Skeletal muscle satellite cell (primary cell): ENCODE results near the gene LOXL4.

ENCODE experiments used
- H3K27me3 ChIP-seq: 2 replicates; pipeline ENCODE4 v1.7.0; 2013; ENCODE audit warnings: low read length; ENCODE audit not compliant: control insufficient read depth, insufficient read depth
- H3K36me3 ChIP-seq: 2 replicates; pipeline ENCODE4 v1.7.0; 2013; ENCODE audit warnings: mild to moderate bottlenecking, control low read depth, low read length; ENCODE audit not compliant: insufficient read depth
- H3K4me1 ChIP-seq: 2 replicates; pipeline ENCODE4 v1.7.0; 2013; ENCODE audit warnings: low read length; ENCODE audit not compliant: control insufficient read depth, insufficient read depth
- H3K4me2 ChIP-seq: 2 replicates; pipeline ENCODE4 v1.7.0; 2013; ENCODE audit warnings: mild to moderate bottlenecking, low read length
- H3K4me3 ChIP-seq: 2 replicates; pipeline ENCODE4 v1.7.0; 2013; ENCODE audit warnings: low read length
- H3K9ac ChIP-seq: 2 replicates; pipeline ENCODE4 v1.7.0; 2013; ENCODE audit warnings: mild to moderate bottlenecking, low read depth, low read length, moderate library complexity
- H3K9me3 ChIP-seq: replicated peaks from 2 replicates; pipeline ENCODE4 v1.7.0; 2013; ENCODE audit warnings: mild to moderate bottlenecking, control low read depth, low read length

The LOXL4 gene

DNA sequence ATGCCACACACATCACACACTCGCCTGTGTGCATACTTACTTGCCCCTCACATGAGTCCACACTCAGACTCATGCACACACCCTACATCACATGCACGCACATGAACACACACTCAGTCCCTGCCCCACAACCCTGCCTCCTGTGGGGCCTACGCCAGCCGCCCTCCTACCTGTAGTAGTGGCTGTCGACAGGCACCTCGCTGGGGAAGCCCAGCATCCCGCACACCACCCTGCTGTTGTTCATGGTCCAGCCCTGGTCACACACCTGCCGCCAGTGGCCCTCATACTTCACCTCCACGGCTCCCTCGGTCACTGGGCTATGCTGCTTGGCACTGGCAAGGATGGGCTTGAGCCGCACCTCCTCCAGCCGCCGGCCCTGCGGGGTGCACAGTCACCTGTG is 7.2 kb downstream of the LOXL4 start:
- H3K36me3 ChIP-seq = no peaks in the 10 kb centered on the region
- peaks cover 6% of the 10 kb centered on the region for H3K4me1 ChIP-seq
- H3K4me2 ChIP-seq = no peak overlapping the region
- no peaks in the 10 kb centered on the region for H3K27me3 ChIP-seq
- H3K9me3 ChIP-seq = no peaks in the 10 kb centered on the region
- no peak overlapping the region for H3K9ac ChIP-seq
- no peak overlapping the region for H3K4me3 ChIP-seq

DNA sequence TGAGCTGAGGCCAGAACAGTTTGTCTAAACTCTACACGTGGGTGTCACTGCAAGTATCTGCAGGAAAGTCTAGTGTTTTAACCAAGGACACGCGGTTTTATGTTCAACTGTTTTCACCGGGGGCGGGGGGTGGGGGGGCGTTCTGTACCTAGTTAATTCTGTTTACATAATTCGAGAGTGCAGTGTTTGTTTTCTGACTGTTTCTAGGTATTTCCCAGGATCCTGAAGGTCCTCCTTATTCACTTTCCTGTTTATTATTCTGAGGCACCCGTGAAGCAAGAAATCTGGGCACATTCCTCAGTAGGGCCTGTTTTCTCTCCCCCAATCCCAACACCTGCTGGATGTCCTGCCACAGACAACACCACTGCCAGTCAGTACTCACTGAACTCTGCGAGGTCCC is 7.6 kb downstream of the LOXL4 start:
- Histone ChIP-seq H3K9me3 (no peaks in the 10 kb centered on the region), H3K4me3 (no peak overlapping the region), H3K4me1 (peaks cover 5% of the 10 kb centered on the region), H3K27me3 (no peaks in the 10 kb centered on the region), H3K36me3 (no peaks in the 10 kb centered on the region), H3K9ac (no peak overlapping the region), H3K4me2 (no peak overlapping the region)

DNA sequence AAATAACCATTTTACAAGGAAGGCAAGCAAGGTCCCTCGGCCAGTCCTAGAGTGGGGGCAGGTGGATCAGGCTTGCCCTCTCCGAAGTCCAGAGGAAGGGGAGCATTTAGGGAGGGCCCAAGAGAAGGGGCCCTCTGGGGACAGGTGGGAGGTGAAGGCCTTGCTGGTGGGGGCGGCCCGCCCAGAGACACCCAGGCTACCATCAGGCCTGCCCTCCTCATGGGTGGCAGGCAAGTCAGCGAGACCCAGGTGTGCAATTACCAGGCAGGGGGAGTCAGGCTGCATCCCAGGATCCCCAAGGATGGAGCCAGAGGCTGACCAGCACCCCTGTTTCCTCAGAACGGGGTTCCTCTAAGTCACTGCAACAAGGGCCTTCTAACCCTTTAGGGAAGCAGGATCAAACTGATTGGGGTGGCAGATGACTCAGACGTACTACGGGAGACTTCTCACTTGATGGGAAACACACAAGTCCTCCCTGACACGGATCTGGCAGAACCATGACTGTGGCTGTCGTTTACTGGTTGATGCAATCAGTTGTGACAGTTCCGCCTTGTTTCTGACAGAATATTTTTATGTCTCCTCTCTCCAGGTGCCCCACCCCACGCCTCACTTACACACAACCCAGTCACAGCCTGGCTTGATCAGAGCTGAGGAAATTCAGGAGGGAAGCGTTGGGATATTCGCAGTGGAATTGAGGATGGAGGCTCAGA is 8.2 kb downstream of the LOXL4 start:
- Histone ChIP-seq H3K9ac (no peak overlapping the region), H3K4me2 (no peak overlapping the region), H3K4me3 (no peak overlapping the region), H3K4me1 (peaks cover 5% of the 10 kb centered on the region), H3K36me3 (no peaks in the 10 kb centered on the region), H3K9me3 (no peaks in the 10 kb centered on the region), H3K27me3 (no peaks in the 10 kb centered on the region)

DNA sequence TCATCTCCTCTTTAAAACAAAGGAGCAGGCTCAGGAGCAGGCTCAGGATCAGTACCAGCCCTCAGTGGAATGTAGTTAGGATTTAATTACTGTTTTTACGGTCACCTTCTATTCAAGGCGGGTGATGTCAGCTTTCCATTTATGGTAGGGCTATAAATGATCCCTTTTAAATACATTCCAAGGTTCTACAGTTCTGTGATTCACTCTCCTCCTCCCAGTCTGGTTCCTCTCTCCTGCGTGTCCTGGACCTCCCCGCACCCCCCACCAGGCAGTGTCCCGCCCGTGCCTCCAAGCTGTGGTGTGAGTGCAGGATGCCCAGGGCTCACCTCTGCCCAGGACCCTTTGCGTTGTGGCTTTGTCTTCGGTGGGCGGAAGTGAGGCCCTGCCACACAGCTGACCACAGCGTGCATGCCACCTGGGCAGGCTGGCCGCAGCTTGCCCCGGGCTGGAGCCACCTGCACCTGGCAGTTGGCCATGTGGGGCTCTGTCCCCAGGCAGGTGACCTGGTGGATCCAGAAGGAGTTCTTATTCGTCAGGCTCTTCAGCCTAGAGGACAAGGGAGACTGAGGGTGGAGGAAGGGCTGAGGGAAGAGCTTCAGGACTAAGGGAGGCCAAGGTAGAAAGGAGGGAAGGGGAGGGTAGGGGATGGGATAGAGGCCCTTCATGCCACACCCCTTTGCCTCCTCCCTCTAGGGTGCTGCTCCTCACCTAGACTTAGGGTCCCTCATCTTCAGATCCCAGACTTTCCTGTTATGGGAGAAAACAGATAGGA is 9.1 kb downstream of the LOXL4 start:
- Histone ChIP-seq H3K27me3 (no peaks in the 10 kb centered on the region), H3K9me3 (no peaks in the 10 kb centered on the region), H3K4me3 (no peak overlapping the region), H3K36me3 (no peaks in the 10 kb centered on the region), H3K9ac (no peak overlapping the region), H3K4me2 (no peak overlapping the region), H3K4me1 (peaks cover 5% of the 10 kb centered on the region)

DNA sequence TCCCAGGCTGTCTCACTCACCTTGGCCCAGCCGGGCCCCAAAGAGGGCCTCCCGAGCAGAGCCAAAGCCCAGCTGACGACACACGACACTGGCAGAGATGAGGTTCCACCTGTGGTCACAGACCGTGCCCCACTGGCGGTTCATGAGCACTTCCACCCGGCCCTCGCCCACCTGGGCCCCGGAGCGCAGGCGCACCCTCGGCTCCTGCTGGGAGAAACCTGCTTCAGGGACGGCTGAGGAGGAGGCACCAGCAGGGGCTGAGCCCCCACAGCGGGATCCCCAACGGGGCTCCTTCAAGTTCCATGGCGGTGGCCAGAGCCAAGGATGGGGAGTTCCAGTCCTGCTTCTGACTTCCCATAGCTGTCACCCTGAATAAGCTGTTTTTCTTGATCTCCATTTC is 10.0 kb downstream of the LOXL4 start:
- H3K27me3 ChIP-seq = no peaks in the 10 kb centered on the region
- H3K4me1 ChIP-seq = peaks cover 5% of the 10 kb centered on the region
- H3K4me2 ChIP-seq = no peak overlapping the region
- no peak overlapping the region for H3K9ac ChIP-seq
- H3K4me3 ChIP-seq = no peak overlapping the region
- no peaks in the 10 kb centered on the region for H3K36me3 ChIP-seq
- no peaks in the 10 kb centered on the region for H3K9me3 ChIP-seq

DNA sequence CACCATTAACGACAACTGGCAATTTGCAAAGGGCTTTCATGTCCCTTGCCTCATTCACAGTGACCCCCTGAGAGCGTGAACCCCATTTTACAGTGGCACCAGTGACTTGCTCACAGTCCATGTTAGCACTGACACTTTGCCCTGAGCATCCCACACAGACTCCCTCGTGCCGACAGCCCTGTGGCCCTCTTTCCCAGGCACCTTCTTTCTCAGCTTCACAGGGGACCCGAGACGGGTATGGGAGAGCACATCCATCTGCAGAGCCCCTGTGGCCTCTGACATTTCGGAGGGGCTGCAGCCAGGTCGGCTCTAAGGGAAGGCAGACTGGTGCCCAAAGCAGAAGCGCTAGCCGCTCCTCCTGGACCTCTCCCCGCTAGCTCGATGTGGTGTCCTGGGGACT is 10.8 kb downstream of the LOXL4 start:
- H3K4me1 ChIP-seq = peaks cover 5% of the 10 kb centered on the region
- H3K9ac ChIP-seq = no peak overlapping the region
- H3K4me3 ChIP-seq = no peak overlapping the region
- peaks cover 2% of the 10 kb centered on the region for H3K36me3 ChIP-seq
- no peaks in the 10 kb centered on the region for H3K27me3 ChIP-seq
- H3K9me3 ChIP-seq = no peaks in the 10 kb centered on the region
- H3K4me2 ChIP-seq = no peak overlapping the region

DNA sequence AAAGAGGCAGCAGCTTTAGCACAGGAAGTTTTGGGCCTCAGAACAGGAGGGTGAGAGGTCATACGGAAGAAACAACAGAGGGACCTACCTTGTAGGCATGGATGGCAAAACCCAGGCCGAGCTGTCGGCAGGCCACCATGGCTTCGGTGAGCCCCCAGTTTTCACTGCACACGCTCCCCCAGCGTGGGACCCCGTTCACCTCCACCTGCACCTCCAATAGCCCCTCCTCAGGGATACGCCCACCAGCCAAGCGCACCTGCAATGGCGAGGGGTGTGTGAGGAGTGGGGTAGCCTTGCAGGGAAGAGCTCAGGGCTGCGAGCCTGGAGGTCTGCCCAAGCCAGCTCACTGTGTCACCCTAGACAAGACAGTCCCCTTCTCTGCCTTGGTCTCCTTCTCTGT is 11.3 kb downstream of the LOXL4 start:
- Histone ChIP-seq H3K9me3 (no peaks in the 10 kb centered on the region), H3K9ac (no peak overlapping the region), H3K4me2 (no peak overlapping the region), H3K4me3 (no peak overlapping the region), H3K4me1 (peaks cover 5% of the 10 kb centered on the region), H3K36me3 (peaks cover 5% of the 10 kb centered on the region), H3K27me3 (no peaks in the 10 kb centered on the region)

DNA sequence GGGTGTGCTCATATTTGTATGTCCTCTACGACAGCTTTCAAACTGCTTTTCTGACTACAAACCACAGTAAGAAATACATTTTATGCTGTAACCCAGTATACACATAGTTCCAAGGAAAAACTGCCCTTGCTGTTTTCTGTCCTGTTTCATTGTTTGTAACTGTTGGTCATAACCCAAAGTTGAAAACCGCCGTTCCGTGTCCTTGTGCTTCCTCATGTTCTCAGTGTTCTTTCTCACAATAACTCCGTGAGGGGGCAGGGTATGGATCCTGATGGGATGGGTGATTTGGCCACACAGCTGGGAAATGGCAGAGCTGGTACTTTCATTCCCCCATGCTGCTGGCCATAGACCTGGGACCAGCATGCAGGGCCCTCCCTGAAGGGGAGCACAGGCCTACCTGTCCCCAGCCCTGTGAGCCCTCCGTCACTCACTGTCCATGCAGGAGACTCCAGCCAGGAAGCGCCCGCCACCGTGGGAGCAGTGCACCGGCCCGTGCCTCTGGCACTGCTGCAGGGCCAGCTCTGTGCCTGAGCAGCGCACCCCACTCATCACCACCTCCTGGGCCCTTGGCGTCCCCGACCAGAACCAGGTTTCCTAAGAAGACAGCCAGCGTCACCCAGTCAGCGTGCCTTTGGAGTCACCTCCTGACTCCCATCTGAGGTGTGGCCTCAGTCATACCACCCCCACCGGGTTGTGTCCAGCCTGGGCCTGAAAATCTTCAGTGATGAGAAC is 12.7 kb downstream of the LOXL4 start:
- Histone ChIP-seq H3K4me2 (no peak overlapping the region), H3K4me3 (no peak overlapping the region), H3K9me3 (no peaks in the 10 kb centered on the region), H3K36me3 (peaks cover 17% of the 10 kb centered on the region), H3K27me3 (no peaks in the 10 kb centered on the region), H3K4me1 (peaks cover 5% of the 10 kb centered on the region), H3K9ac (no peak overlapping the region)

DNA sequence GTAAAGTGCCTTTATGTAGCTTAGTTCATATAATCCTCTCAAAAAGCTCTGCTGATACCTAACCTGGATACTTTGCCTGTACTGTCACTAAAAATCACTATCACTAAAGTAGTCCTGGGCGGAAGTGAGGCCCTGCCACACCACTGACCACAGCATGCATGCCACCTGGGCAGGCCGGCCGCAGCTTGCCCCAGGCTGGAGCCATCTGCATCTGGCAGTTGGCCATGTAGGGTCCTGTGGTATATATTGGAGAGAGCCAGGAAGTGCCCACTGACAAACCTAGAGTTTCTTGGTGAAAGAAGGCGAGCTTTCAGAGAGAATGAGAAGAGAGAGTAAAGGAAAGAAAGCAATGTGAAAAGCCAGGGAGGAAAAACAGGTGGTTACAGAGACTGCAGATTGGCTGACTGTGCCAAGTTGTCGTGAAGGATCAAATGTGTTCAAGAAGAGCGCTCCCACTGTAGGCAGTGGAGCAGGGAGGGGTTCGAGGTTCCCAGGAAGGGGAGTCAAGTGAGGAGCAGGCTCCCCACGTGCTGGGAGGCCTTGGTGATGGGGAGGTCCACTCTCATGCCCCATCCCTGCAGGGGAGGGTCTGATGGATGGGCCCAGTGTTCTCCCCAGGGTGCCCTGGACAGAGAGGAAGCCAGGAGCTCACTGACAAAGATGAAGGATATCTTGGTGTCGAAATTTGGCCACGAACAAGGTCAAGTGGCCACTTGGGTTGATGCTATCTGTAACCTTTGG is 13.6 kb downstream of the LOXL4 start:
- no peak overlapping the region for H3K4me3 ChIP-seq
- H3K9me3 ChIP-seq = no peaks in the 10 kb centered on the region
- H3K27me3 ChIP-seq = no peaks in the 10 kb centered on the region
- peaks cover 26% of the 10 kb centered on the region for H3K36me3 ChIP-seq
- no peaks in the 10 kb centered on the region for H3K4me1 ChIP-seq
- H3K4me2 ChIP-seq = no peak overlapping the region
- no peak overlapping the region for H3K9ac ChIP-seq

DNA sequence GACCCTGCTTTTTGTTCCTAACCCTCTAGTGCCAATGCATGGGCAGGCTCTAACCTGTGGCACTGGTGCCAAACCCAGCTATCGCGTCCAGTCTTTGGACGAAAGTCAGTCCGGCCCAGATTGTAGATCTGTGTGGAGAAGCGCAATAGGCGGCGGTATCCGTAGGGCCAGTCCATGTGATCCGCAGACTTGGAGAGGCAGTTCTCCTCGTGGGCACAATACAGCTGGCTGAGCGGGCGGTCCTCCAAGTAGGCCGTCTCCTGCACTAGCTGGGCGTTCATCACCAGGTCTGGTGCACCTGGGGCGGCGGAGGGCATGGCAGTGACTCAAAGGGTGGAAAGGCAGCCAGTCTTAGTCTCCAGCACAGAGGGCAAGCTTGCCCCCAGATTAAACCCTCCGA is 14.5 kb downstream of the LOXL4 start:
- H3K27me3 ChIP-seq = no peaks in the 10 kb centered on the region
- no peaks in the 10 kb centered on the region for H3K4me1 ChIP-seq
- H3K4me2 ChIP-seq = no peak overlapping the region
- H3K9ac ChIP-seq = no peak overlapping the region
- H3K9me3 ChIP-seq = no peaks in the 10 kb centered on the region
- peaks cover 35% of the 10 kb centered on the region for H3K36me3 ChIP-seq
- H3K4me3 ChIP-seq = no peak overlapping the region

DNA sequence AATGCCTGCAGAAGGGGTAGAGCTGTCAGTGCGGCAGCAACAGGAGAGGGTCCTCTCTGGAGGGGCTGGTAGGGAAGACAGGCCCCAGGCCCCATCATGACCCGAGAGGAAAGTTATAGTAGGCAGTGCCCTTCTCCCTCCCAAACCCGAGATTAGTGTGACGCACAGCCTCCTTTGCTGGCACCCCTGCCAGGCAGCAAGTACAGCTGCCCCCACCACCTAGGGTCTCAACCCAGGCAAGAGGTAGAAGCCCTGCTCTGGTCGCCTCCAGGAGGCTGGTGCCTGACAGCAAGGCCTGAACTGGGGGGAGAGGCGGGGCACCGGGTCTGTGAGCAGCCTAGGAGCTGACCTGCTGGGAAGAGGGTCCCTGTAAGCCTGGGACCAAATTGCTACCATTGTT is 15.5 kb downstream of the LOXL4 start:
- no peaks in the 10 kb centered on the region for H3K9me3 ChIP-seq
- H3K4me2 ChIP-seq = no peak overlapping the region
- H3K4me1 ChIP-seq = no peaks in the 10 kb centered on the region
- no peaks in the 10 kb centered on the region for H3K27me3 ChIP-seq
- H3K9ac ChIP-seq = no peak overlapping the region
- no peak overlapping the region for H3K4me3 ChIP-seq
- peaks cover 45% of the 10 kb centered on the region for H3K36me3 ChIP-seq
